ENCODE measurements around the gene NKAPD1. TPM values are rescaled to one million over a fixed set of nuclear protein-coding genes. Genes with fewer than 3 reads are reported as not detected.

NKAPD1 gene
- total RNA-seq, 1 experiment from 2014 or later: 15.3 TPM

DNA sequence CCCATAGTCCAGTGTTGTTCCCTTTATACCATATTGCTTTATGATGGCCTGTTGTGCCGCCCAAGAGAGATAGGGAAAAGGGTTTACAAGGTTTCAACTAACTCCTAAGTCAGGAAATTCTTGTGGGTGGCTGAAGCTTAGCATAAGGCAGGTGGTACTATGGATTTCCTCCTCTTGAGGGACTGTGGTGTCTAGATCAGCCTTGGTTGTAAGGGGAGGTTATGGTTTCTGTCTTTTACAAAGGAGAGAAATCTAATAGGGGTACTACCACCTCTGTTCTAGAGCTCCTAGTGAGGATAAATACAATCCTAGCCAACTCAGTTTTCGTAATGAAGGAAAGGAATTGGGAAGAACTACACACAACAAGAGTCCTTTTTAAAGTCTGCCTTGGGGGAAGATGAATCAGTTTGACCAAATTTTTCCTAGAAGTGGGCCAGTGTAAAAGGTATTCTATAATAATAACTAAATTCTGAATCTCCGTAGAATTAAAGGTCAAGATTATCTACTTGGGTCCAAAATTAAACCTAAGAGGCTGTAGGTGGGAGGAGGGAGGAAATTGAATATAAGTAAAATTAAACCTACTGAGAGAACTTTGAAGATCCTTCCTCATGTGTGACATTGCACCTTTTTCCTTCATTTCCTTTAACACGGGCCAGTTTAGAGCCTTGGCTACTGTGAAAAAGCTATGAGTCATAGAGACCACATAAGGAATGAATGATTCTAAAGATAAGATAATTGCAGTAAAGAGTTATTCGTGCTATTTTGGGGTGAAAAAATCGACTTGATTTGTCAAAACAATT lies 31.7 kb upstream of the NKAPD1 start (continued):
- TF ChIP-seq, protein P1, sequence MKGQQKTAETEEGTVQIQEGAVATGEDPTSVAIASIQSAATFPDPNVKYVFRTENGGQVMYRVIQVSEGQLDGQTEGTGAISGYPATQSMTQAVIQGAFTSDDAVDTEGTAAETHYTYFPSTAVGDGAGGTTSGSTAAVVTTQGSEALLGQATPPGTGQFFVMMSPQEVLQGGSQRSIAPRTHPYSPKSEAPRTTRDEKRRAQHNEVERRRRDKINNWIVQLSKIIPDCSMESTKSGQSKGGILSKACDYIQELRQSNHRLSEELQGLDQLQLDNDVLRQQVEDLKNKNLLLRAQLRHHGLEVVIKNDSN (CRISPR knock-in tag; IDR thresholded peaks at IDR 0.05): no peak
- TF ChIP-seq ZNF396 (CRISPR knock-in tag; IDR thresholded peaks at IDR 0.05; ENCODE audit: borderline replicate concordance): no peak

DNA sequence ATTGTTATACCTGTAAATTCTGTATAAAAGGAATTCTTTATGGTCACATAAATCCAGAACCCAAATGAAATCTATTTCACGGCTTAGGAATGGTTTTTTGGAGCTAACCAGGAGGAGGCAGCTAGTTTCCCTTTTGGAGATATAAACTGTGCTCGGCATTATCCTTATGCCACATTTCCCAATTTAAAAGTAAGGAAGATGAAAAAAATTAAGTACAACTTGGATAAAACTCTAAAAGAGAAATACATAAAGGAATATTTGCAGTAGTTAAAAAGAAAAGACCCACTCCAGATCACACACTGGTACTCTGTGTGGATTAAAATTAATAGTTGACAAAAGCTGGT lies 31.2 kb upstream of the NKAPD1 start:
- DNase-seq (ENCODE audit: low spot score) (no peak), ATAC-seq (no peak)
- CTCF ChIA-PET: no interaction called here
- no peaks in the 10 kb centered on the region for H3K9me3 Mint-ChIP-seq
- TF ChIP-seq, protein P2, sequence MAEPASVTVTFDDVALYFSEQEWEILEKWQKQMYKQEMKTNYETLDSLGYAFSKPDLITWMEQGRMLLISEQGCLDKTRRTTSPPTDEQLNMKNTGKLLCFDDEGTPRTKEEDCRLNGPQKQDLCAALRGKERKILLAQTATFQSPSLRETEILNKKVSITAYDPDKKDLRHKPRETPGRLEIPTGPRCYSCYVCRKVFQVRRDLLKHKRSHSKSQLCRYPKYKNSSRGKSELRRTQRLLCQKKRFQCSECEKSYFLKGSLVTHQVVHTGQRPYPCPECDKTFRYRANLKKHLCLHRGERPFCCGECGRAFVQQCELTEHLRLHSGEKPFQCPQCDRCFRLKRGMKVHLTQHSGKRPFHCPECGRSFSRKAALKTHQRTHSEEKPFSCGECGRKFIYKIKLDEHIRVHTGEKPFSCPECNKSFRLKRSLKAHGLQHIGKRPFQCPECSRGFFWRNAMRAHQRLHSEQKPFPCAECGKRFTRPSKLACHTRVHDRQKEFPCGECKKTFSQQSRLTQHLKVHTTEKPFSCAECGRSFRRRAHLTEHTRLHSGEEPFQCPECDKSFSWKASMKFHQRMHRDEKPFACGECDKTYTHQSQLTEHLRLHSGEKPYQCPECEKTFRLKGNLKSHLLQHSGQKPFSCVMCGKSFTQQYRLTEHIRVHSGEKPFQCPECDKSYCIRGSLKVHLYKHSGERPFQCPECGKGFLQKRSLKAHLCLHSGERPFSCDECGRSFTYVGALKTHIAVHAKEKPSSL (CRISPR knock-in tag; conservative IDR thresholded peaks at IDR 0.05): no peak
- TF ChIP-seq IRF2 (CRISPR knock-in tag; IDR thresholded peaks at IDR 0.05; ENCODE audit: borderline replicate concordance, low read depth): no peak
- no peak for TF ChIP-seq ESRRA (CRISPR knock-in tag; IDR thresholded peaks at IDR 0.05; ENCODE audit: borderline replicate concordance)
- TF ChIP-seq ZNF396 (CRISPR knock-in tag; IDR thresholded peaks at IDR 0.05; ENCODE audit: borderline replicate concordance): no peak
- no peak overlapping the region for H3K4me3 Mint-ChIP-seq
- no peaks in the 10 kb centered on the region for H3K4me1 Mint-ChIP-seq
- POLR2A ChIA-PET: no interaction called here
- H3K27ac Mint-ChIP-seq: no peak overlapping the region
- no peaks in the 10 kb centered on the region for H3K27me3 Mint-ChIP-seq (ENCODE audit: low read depth)
- peaks cover 68% of the 10 kb centered on the region for H3K36me3 Mint-ChIP-seq

DNA sequence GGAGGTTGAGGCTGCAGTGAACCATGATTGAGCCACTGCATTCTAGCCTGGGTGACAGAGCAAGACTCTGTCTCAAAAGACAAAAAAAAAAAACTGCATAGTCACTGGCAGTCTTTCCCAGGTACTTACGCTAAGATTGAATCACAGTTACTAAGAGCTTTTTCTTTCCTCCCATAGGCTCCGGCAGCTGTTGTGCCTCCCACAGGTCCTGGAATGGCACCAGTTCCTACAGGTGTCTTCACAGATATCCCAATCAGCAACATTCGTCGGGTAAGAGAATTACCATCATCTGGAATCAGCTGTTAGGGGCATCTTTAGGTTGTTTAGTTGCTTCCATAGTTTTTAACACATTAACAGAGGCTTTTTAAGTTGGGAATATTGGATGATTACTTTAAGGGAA lies 29.1 kb upstream of the NKAPD1 start:
- Mint-ChIP-seq H3K36me3 (peaks cover 70% of the 10 kb centered on the region), H3K9me3 (no peaks in the 10 kb centered on the region), H3K4me1 (no peaks in the 10 kb centered on the region), H3K4me3 (no peak overlapping the region), H3K27ac (no peak overlapping the region; the same call in 1 of the 2 replicates), H3K27me3 (ENCODE audit: low read depth) (no peaks in the 10 kb centered on the region)
- DNase-seq (ENCODE audit: low spot score): no peak
- CTCF ChIA-PET: no interaction called here
- no peak for ATAC-seq
- POLR2A ChIA-PET: interaction anchor here (0.6 kb wide), 1 partner anchor 9 kb away, joined by 3 read pairs; no protein-coding TSS in a partner anchor
- TF ChIP-seq, protein P3, sequence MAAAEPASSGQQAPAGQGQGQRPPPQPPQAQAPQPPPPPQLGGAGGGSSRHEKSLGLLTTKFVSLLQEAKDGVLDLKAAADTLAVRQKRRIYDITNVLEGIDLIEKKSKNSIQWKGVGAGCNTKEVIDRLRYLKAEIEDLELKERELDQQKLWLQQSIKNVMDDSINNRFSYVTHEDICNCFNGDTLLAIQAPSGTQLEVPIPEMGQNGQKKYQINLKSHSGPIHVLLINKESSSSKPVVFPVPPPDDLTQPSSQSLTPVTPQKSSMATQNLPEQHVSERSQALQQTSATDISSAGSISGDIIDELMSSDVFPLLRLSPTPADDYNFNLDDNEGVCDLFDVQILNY (CRISPR knock-in tag; IDR thresholded peaks at IDR 0.05): no peak
- TF ChIP-seq, protein P4, sequence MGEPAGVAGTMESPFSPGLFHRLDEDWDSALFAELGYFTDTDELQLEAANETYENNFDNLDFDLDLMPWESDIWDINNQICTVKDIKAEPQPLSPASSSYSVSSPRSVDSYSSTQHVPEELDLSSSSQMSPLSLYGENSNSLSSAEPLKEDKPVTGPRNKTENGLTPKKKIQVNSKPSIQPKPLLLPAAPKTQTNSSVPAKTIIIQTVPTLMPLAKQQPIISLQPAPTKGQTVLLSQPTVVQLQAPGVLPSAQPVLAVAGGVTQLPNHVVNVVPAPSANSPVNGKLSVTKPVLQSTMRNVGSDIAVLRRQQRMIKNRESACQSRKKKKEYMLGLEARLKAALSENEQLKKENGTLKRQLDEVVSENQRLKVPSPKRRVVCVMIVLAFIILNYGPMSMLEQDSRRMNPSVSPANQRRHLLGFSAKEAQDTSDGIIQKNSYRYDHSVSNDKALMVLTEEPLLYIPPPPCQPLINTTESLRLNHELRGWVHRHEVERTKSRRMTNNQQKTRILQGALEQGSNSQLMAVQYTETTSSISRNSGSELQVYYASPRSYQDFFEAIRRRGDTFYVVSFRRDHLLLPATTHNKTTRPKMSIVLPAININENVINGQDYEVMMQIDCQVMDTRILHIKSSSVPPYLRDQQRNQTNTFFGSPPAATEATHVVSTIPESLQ (CRISPR knock-in tag; IDR thresholded peaks at IDR 0.05): no peak
- TF ChIP-seq NFYB (CRISPR knock-in tag; conservative IDR thresholded peaks at IDR 0.05; ENCODE audit: low read depth) (no peak), ELF4 (CRISPR knock-in tag; IDR thresholded peaks at IDR 0.05; ENCODE audit: low read depth) (no peak), ZNF317 (CRISPR knock-in tag; IDR thresholded peaks at IDR 0.05; ENCODE audit: borderline replicate concordance, low read depth) (no peak), JUN (CRISPR knock-in tag; IDR thresholded peaks at IDR 0.05) (no peak), MYBL2 (CRISPR knock-in tag; IDR thresholded peaks at IDR 0.05) (no peak), GABPB1 (CRISPR knock-in tag; IDR thresholded peaks at IDR 0.05) (no peak), TP53 (CRISPR knock-in tag; IDR thresholded peaks at IDR 0.05) (no peak), ETV6 (CRISPR knock-in tag; IDR thresholded peaks at IDR 0.05) (no peak), NFATC4 (CRISPR knock-in tag; IDR thresholded peaks at IDR 0.05) (no peak), JAZF1 (CRISPR knock-in tag; IDR thresholded peaks at IDR 0.05) (no peak), FOXP1 (CRISPR knock-in tag; IDR thresholded peaks at IDR 0.05; ENCODE audit: borderline replicate concordance) (no peak)
- TF ChIP-seq, protein P5, sequence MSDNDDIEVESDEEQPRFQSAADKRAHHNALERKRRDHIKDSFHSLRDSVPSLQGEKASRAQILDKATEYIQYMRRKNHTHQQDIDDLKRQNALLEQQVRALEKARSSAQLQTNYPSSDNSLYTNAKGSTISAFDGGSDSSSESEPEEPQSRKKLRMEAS (CRISPR knock-in tag; IDR thresholded peaks at IDR 0.05): no peak
- TF ChIP-seq, protein P6, sequence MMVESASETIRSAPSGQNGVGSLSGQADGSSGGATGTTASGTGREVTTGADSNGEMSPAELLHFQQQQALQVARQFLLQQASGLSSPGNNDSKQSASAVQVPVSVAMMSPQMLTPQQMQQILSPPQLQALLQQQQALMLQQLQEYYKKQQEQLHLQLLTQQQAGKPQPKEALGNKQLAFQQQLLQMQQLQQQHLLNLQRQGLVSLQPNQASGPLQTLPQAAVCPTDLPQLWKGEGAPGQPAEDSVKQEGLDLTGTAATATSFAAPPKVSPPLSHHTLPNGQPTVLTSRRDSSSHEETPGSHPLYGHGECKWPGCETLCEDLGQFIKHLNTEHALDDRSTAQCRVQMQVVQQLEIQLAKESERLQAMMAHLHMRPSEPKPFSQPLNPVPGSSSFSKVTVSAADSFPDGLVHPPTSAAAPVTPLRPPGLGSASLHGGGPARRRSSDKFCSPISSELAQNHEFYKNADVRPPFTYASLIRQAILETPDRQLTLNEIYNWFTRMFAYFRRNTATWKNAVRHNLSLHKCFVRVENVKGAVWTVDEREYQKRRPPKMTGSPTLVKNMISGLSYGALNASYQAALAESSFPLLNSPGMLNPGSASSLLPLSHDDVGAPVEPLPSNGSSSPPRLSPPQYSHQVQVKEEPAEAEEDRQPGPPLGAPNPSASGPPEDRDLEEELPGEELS (CRISPR knock-in tag; IDR thresholded peaks at IDR 0.05): no peak
- TF ChIP-seq, protein P7, sequence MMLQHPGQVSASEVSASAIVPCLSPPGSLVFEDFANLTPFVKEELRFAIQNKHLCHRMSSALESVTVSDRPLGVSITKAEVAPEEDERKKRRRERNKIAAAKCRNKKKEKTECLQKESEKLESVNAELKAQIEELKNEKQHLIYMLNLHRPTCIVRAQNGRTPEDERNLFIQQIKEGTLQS (CRISPR knock-in tag; conservative IDR thresholded peaks at IDR 0.05): no peak
- TF ChIP-seq, protein P8, sequence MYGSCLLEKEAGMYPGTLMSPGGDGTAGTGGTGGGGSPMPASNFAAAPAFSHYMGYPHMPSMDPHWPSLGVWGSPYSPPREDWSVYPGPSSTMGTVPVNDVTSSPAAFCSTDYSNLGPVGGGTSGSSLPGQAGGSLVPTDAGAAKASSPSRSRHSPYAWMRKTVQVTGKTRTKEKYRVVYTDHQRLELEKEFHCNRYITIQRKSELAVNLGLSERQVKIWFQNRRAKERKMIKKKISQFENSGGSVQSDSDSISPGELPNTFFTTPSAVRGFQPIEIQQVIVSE (CRISPR knock-in tag; IDR thresholded peaks at IDR 0.05; ENCODE audit: borderline replicate concordance): no peak

All from WTC11 (cell line).